ENCODE data around the gene FOXS1.

DNA sequence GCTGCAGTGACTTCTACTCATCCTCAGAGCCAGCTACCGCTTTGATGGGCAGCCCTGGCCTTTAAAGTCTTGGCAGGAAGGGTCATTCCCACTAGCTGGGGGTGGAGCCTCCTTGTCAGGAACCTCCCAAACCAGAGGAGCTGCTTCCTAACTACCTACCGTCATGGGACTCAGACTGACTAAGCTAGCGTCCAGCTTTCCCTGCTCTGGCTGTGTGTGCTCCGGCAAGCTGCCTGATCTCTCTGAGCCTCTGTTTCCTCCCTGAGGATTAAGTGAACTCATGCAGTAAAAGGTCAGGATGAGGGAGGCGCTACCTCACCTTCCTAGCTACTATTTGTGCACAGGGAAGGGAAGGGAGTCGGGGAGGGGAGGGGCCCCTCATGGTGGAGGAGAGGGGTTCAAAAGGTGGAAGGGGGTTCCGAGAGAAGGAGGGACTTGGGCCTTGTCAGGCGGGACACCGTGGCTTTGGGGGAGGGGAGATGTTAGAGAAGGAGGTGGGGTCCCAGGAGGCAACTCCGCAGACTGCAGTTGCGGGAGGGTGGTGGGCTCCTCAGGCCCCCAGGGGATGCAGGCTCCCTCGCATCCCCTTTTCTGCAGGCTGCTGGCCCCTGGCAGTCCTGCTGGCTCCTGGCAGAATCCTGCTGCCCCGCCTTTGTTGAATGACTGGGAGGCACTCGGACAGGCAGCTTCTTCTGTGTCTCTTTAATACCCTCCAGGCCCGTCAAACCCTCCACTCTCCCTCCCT, 15.2 kb upstream of the FOXS1 start:
- TF ChIP-seq, protein P1, sequence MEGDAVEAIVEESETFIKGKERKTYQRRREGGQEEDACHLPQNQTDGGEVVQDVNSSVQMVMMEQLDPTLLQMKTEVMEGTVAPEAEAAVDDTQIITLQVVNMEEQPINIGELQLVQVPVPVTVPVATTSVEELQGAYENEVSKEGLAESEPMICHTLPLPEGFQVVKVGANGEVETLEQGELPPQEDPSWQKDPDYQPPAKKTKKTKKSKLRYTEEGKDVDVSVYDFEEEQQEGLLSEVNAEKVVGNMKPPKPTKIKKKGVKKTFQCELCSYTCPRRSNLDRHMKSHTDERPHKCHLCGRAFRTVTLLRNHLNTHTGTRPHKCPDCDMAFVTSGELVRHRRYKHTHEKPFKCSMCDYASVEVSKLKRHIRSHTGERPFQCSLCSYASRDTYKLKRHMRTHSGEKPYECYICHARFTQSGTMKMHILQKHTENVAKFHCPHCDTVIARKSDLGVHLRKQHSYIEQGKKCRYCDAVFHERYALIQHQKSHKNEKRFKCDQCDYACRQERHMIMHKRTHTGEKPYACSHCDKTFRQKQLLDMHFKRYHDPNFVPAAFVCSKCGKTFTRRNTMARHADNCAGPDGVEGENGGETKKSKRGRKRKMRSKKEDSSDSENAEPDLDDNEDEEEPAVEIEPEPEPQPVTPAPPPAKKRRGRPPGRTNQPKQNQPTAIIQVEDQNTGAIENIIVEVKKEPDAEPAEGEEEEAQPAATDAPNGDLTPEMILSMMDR (conservative IDR thresholded peaks at IDR 0.05; ENCODE audit: low read depth, low read length), result no peak
- TF ChIP-seq EZH2 (IDR thresholded peaks at IDR 0.05; ENCODE audit: low read length, unreplicated experiment) (no peak), EZH2phosphoT487 (IDR thresholded peaks at IDR 0.05; ENCODE audit: borderline replicate concordance, low read length) (no peak)
